Mammary epithelial cell (primary cell): ENCODE measurements around the gene CDK5RAP1.

Experiments used
- EZH2 ChIP-seq: IDR thresholded peaks from 2 replicates; pipeline ENCODE4 v1.6.1; 2012; ENCODE audit warnings: low read length, inconsistent platforms, borderline replicate concordance
- TF ChIP-seq, protein P1 (sequence below), 2 donors: IDR thresholded peaks in 1 of 2; conservative IDR thresholded peaks in 1 of 2; 2 replicates each; pipeline ENCODE4 v1.5.1; 2011 to 2012; ENCODE audit warnings: inconsistent platforms in 2 of 2, low read length in 2 of 2, mild to moderate bottlenecking in 2 of 2, control low read depth in 1 of 2, low read depth in 1 of 2; ENCODE audit not compliant: insufficient read depth in 1 of 2; ENCODE audit errors: extremely low read depth in 1 of 2

DNA sequence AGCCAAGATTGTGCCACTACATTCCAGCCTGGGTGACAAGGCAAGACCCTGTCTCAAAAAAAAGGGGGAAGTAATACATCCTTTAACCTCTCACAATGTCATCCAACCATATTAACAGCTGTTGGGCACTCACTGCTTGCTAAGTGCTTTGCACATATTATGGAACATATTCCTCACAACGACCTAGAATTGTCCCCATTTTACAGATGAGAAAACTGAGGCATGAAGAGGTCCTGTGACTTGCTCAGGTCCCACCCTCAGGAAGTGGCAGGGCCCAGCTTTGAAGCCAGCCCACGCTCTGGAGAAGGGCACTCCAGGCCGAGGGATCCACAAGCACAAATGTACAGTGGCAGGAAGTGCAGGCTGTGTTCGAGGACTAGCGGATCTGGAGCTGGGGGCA, 85.0 kb downstream of the CDK5RAP1 start:
- TF ChIP-seq, protein P1, sequence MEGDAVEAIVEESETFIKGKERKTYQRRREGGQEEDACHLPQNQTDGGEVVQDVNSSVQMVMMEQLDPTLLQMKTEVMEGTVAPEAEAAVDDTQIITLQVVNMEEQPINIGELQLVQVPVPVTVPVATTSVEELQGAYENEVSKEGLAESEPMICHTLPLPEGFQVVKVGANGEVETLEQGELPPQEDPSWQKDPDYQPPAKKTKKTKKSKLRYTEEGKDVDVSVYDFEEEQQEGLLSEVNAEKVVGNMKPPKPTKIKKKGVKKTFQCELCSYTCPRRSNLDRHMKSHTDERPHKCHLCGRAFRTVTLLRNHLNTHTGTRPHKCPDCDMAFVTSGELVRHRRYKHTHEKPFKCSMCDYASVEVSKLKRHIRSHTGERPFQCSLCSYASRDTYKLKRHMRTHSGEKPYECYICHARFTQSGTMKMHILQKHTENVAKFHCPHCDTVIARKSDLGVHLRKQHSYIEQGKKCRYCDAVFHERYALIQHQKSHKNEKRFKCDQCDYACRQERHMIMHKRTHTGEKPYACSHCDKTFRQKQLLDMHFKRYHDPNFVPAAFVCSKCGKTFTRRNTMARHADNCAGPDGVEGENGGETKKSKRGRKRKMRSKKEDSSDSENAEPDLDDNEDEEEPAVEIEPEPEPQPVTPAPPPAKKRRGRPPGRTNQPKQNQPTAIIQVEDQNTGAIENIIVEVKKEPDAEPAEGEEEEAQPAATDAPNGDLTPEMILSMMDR (conservative IDR thresholded peaks at IDR 0.05 in 1 of 2, IDR thresholded peaks at IDR 0.05 in 1 of 2; ENCODE audit: extremely low read depth in 1 of 2, insufficient read depth in 1 of 2, low read depth in 1 of 2, low read length in 2 of 2), result no peak
- no peak for TF ChIP-seq EZH2
